GM10847 (cell line): ENCODE data around the gene CEP97.

Experiments
- POLR2A ChIP-seq: IDR thresholded peaks from 2 replicates; pipeline ENCODE4 v1.6.1; 2011; ENCODE audit not compliant: insufficient read length; ENCODE audit errors: extremely low read depth

Gene CEP97, protein sequence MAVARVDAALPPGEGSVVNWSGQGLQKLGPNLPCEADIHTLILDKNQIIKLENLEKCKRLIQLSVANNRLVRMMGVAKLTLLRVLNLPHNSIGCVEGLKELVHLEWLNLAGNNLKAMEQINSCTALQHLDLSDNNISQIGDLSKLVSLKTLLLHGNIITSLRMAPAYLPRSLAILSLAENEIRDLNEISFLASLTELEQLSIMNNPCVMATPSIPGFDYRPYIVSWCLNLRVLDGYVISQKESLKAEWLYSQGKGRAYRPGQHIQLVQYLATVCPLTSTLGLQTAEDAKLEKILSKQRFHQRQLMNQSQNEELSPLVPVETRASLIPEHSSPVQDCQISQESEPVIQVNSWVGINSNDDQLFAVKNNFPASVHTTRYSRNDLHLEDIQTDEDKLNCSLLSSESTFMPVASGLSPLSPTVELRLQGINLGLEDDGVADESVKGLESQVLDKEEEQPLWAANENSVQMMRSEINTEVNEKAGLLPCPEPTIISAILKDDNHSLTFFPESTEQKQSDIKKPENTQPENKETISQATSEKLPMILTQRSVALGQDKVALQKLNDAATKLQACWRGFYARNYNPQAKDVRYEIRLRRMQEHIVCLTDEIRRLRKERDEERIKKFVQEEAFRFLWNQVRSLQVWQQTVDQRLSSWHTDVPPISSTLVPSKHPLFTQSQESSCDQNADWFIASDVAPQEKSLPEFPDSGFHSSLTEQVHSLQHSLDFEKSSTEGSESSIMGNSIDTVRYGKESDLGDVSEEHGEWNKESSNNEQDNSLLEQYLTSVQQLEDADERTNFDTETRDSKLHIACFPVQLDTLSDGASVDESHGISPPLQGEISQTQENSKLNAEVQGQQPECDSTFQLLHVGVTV

GRCh38 chr3:101724329-101725193, at the start of gene CEP97:
Gene CEP97 (plus strand): TSS chr3:101724614. CDS start chr3:101724677, 63 bp downstream.
- peak; percentile 42 for TF ChIP-seq POLR2A

GRCh38 chr3:101675709-101676215, 48.7 kb upstream of the CEP97 start:
- TF ChIP-seq POLR2A, result no peak

- TF ChIP-seq POLR2A, result peak; percentile 68
Observed at GRCh38 chr3:101676216-101676764, 48.1 kb upstream of the CEP97 start.

DNA sequence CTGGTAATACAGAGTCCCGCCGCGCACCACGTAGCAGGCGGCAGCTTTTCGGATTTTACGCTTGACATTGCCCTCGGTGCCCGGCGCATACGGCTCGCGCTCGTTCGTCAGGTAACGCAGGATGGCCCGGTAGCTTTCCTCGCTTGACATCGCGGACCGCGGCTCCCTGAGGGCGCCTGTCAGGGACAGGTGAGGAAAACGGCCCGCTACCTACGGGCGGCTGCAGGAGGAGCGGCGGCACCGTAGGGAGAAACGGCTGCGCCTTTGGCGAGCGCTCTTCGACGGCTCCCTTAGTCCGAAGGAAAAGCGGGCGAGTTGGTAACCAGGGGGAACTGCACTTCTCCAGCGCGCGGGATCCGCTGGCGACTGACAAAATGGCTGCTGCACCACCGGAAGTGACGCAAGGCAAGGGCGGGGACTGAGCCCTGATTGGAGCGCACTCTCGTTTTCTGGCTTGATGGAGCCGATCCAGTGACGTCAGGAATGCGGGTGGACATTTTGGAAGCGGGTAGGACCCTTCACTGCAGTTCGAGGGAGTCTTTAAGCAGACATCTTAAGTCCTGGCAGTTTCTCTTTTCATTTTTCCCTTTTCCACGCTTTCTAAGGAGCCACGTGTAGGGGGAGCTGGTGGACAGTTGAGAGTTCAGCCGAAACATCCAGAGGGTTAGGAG, 47.5 kb upstream of the CEP97 start, which contains the start of gene ZBTB11:
TSS of gene ZBTB11 (minus strand) at position 368 of the 671 bp plus-strand sequence. CDS start at position 150, 218 bp downstream.
- peak; percentile 53 for TF ChIP-seq POLR2A

GRCh38 chr3:101677436-101678286, 46.8 kb upstream of the CEP97 start:
- no peak for TF ChIP-seq POLR2A

- no peak for TF ChIP-seq POLR2A
Observed at GRCh38 chr3:101680466-101680865, 43.9 kb upstream of the CEP97 start.

DNA sequence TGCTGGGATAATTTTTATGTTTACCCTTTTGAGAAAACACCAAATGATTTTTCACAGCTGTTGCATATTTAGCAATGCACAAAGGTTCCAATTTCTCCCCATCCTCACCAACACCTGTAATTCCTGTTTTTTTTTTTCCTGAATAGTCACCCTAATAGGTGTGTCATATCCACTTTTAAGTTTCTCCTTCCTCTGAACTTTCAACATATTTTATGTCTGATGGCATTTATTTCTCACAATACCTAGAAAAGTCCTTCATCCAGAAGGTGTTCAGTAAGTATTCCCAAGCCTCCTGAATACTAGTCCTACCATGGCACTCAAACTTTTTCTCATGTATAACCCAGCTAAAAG, 39.4 kb upstream of the CEP97 start:
- TF ChIP-seq POLR2A, result no peak

DNA sequence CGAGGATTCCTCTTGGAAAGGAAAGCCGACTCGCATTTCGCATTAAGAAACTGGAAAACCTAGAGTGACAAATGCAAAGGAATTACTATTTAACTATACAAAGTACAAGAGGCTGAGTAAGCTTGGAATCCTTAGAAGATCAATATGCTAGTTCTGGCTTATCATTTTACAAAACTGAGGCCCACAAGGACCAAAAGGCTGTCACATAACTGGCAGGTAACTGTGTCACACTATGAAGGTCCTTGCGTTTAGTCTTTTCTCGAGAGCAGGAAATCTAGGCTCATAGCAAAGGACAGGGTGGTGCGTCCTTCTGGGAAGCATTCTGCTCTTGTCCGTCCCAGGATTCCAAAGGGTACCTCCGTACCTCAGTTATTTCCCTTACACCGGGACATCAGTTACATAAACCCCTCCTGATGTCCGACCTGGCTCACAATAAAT, 38.5 kb upstream of the CEP97 start:
- no peak for TF ChIP-seq POLR2A

- TF ChIP-seq POLR2A, result no peak
Observed at GRCh38 chr3:101687142-101687931, 37.1 kb upstream of the CEP97 start.

- TF ChIP-seq POLR2A, result no peak
Observed at GRCh38 chr3:101689286-101689685, 35.1 kb upstream of the CEP97 start.

GRCh38 chr3:101690972-101691371, 33.4 kb upstream of the CEP97 start:
- no peak for TF ChIP-seq POLR2A

GRCh38 chr3:101695779-101696372, 28.5 kb upstream of the CEP97 start:
- TF ChIP-seq POLR2A, result no peak
